GM19452 (cell line): ENCODE measurements around the gene KCND3.

Experiments
- ATAC-seq: cut with Tn5 transposase; IDR thresholded peaks from one replicate; pipeline ENCODE4 v1.9.1; 2021; ENCODE audit not compliant: unreplicated experiment

KCND3 gene

GRCh38 chr1:111884772-111885443 is 104.6 kb downstream of the KCND3 start:
- no peak for ATAC-seq

- no peak for ATAC-seq
Measured at GRCh38 chr1:111882986-111883560, 106.4 kb downstream of the KCND3 start.

- no peak for ATAC-seq
Measured at GRCh38 chr1:111882559-111882958, 106.9 kb downstream of the KCND3 start.

GRCh38 chr1:111880881-111881837 is 108.3 kb downstream of the KCND3 start:
- ATAC-seq, result no peak

- ATAC-seq, result no peak
Measured at GRCh38 chr1:111879081-111879480, 110.4 kb downstream of the KCND3 start.

GRCh38 chr1:111878649-111879048 is 110.8 kb downstream of the KCND3 start:
- no peak for ATAC-seq

- no peak for ATAC-seq
Measured at GRCh38 chr1:111878091-111878490, 111.4 kb downstream of the KCND3 start.

- ATAC-seq, result no peak
Measured at GRCh38 chr1:111876631-111877030, 112.8 kb downstream of the KCND3 start.

GRCh38 chr1:111875640-111876039 is 113.8 kb downstream of the KCND3 start:
- ATAC-seq, result no peak

- ATAC-seq, result no peak
Measured at GRCh38 chr1:111873460-111874030, 115.9 kb downstream of the KCND3 start.

- no peak for ATAC-seq
Measured at GRCh38 chr1:111870181-111870580, 119.3 kb downstream of the KCND3 start.

GRCh38 chr1:111867868-111868440 is 121.5 kb downstream of the KCND3 start:
- no peak for ATAC-seq

- no peak for ATAC-seq
Measured at GRCh38 chr1:111864862-111865261, 124.6 kb downstream of the KCND3 start.

GRCh38 chr1:111863401-111863800 is 126.1 kb downstream of the KCND3 start:
- ATAC-seq, result no peak

GRCh38 chr1:111862599-111862998 is 126.9 kb downstream of the KCND3 start:
- no peak for ATAC-seq

GRCh38 chr1:111861523-111861922 is 127.9 kb downstream of the KCND3 start:
- ATAC-seq, result no peak

- ATAC-seq, result no peak
Measured at GRCh38 chr1:111857194-111857651, 132.2 kb downstream of the KCND3 start.

- no peak for ATAC-seq
Measured at GRCh38 chr1:111856411-111857185, 132.9 kb downstream of the KCND3 start.

GRCh38 chr1:111855260-111855659 is 134.2 kb downstream of the KCND3 start:
- ATAC-seq, result no peak

GRCh38 chr1:111852261-111852721 is 137.2 kb downstream of the KCND3 start:
- no peak for ATAC-seq
